A549 (cell line): ENCODE results near the gene ARL2.

Experiments used
- BHLHE40 ChIP-seq: IDR thresholded peaks from 2 replicates; pipeline ENCODE4 v1.6.1; 2012; ENCODE audit warnings: low read depth, low read length, inconsistent platforms
- MYC ChIP-seq: IDR thresholded peaks from 2 replicates; pipeline ENCODE4 v1.6.1; 2012; ENCODE audit warnings: mild to moderate bottlenecking, inconsistent platforms, low read length, improper control_type of control experiment, borderline replicate concordance
- SMC3 ChIP-seq: fragments of >200 bp; sonication (Bioruptor Twin); formaldehyde crosslinking; IDR thresholded peaks from 3 replicates; pipeline ENCODE4 v1.6.1; 2018; ENCODE audit warnings: inconsistent platforms
- ZFP36 ChIP-seq: fragments of 450-650 bp; IDR thresholded peaks from 2 replicates; pipeline ENCODE4 v1.6.1; 2014; ENCODE audit warnings: borderline replicate concordance; ENCODE audit not compliant: partially characterized antibody
- TF ChIP-seq, protein P1 (sequence below): fragments of >200 bp; sonication (Bioruptor Twin); formaldehyde crosslinking; IDR thresholded peaks from 3 replicates; pipeline ENCODE4 v1.5.1; 2016
- TF ChIP-seq, protein P2 (sequence below): IDR thresholded peaks from 2 replicates; pipeline ENCODE4 v1.6.1; 2012

DNA sequence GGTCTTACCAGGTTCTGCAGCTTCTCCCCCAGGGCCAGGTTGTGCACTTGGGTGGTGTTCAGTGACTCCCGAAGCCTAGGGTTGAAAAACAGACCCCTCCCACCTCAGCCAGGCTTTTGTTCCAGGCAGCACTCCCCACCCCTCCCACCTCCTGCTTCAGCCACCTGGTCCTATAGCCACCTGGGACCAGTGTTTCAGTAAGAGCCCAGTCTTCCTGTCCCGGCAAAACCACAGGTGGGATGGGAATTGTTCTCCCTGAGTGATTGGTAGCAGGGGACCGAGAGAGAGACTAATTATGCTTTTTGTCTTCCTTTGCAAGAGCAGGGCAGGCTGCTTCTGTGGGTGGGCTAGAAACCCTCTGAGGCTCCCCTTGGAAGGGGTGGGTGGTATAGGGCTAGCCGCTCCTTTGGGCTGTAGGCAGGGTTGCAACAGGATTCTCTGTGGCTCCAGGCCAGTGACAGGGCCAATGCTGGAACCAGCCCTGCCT lies 52.9 kb downstream of the ARL2 start:
- TF ChIP-seq ZFP36 (no peak), MYC (no peak), SMC3 (no peak), BHLHE40 (no peak)
- TF ChIP-seq, protein P1, sequence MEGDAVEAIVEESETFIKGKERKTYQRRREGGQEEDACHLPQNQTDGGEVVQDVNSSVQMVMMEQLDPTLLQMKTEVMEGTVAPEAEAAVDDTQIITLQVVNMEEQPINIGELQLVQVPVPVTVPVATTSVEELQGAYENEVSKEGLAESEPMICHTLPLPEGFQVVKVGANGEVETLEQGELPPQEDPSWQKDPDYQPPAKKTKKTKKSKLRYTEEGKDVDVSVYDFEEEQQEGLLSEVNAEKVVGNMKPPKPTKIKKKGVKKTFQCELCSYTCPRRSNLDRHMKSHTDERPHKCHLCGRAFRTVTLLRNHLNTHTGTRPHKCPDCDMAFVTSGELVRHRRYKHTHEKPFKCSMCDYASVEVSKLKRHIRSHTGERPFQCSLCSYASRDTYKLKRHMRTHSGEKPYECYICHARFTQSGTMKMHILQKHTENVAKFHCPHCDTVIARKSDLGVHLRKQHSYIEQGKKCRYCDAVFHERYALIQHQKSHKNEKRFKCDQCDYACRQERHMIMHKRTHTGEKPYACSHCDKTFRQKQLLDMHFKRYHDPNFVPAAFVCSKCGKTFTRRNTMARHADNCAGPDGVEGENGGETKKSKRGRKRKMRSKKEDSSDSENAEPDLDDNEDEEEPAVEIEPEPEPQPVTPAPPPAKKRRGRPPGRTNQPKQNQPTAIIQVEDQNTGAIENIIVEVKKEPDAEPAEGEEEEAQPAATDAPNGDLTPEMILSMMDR = no peak
- TF ChIP-seq, protein P2, sequence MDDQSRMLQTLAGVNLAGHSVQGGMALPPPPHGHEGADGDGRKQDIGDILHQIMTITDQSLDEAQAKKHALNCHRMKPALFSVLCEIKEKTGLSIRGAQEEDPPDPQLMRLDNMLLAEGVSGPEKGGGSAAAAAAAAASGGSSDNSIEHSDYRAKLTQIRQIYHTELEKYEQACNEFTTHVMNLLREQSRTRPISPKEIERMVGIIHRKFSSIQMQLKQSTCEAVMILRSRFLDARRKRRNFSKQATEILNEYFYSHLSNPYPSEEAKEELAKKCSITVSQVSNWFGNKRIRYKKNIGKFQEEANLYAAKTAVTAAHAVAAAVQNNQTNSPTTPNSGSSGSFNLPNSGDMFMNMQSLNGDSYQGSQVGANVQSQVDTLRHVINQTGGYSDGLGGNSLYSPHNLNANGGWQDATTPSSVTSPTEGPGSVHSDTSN = no peak
